ENCODE measurements around the gene ATP11A. TPM values are rescaled to one million over a fixed set of nuclear protein-coding genes. Genes with fewer than 3 reads are reported as not detected.

Gene ATP11A
- total and polyA plus RNA-seq, 10 donors: 2.7 to 91.3 (median 59.1) TPM

DNA sequence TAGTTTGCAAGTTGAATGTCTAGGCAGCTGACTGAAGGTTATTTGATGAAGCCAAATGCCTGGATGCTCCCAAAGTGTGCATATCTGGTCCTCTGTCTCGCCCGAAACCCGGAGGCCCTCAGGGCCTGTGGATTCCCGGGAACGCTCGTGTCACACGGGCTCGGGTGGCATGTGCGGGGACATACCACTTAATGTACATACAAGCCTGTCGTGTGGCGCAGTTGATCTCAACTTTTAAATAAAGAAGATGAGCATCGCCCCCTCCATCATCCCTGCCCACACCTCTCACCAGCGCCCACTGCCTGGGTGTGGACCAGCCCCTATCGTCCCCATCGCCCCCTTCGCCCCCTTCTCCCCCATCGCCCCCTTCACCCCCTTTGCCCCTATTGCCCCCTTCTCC lies 33.9 kb downstream of the ATP11A start:
- Histone ChIP-seq H3K27ac (no peak overlapping the region), H3K27me3 (replicated peaks in 1 of 7) (no peaks in the 10 kb centered on the region), H3K4me1 (peaks cover 3 to 48% (median 21%) of the 10 kb centered on the region in 6 donors), H3K4me3 (no peak overlapping the region), H3K36me3 (peaks cover 0 to 18% (median 0%) of the 10 kb centered on the region in 6 donors), H3K9me3 (no peaks in the 10 kb centered on the region)
- intact Hi-C loops (cut with DNase I; ENCODE audit: low total_unique reads): no loop called here
- TF ChIP-seq POLR2A (IDR thresholded peaks at IDR 0.05) (no peak), CTCF (IDR thresholded peaks at IDR 0.05 in 8 of 11, conservative IDR thresholded peaks at IDR 0.05 in 3 of 11) (no peak), POLR2AphosphoS5 (IDR thresholded peaks at IDR 0.05) (no peak)
- peak; percentile 28 for DNase-seq
- 95 to 100% (median 98%) methylated on average over 17 of the region's 17 CpGs for WGBS, 5 donors

DNA sequence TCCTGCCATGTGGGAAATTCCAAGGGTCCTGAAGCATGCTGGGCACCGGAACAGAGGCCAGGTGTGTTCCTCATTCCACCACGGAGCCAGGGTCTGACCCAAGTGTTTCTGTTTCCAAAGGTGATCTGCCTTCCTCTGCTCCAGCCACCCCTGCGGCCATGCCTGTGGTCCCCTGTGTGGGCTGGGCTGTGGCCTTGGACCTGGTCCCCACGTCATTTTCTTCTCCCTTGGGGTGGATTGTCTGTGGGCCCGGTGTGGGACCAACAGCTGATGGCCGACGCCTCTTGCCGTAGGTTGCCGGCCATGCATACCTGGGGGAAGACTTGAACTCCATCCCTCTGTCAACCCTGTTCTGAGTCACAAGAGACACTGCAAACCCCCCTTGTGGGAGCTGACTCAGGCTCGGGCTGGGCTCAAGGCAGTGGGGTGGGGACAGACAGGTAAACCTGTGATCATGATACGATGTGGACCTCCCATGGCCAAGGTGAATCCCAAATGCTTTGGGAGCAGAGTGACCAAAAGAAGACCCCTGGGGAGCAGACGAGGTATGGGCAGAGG lies 35.0 kb downstream of the ATP11A start:
- intact Hi-C loops (cut with DNase I; ENCODE audit: low total_unique reads): no loop called here
- TF ChIP-seq CTCF (IDR thresholded peaks at IDR 0.05 in 8 of 11, conservative IDR thresholded peaks at IDR 0.05 in 3 of 11) (no peak), POLR2AphosphoS5 (IDR thresholded peaks at IDR 0.05) (no peak), POLR2A (IDR thresholded peaks at IDR 0.05) (no peak)
- Histone ChIP-seq H3K9me3 (no peaks in the 10 kb centered on the region), H3K27ac (no peak overlapping the region), H3K4me3 (no peak overlapping the region), H3K4me1 (peaks cover 3 to 48% (median 23%) of the 10 kb centered on the region in 6 donors), H3K27me3 (replicated peaks in 1 of 7) (no peaks in the 10 kb centered on the region), H3K36me3 (peaks cover 0 to 22% (median 0%) of the 10 kb centered on the region in 6 donors)
- peak; percentile 43 for DNase-seq
- 88 to 93% (median 91%) methylated on average over 11 to 12 of the region's 12 CpGs for WGBS, 5 donors

DNA sequence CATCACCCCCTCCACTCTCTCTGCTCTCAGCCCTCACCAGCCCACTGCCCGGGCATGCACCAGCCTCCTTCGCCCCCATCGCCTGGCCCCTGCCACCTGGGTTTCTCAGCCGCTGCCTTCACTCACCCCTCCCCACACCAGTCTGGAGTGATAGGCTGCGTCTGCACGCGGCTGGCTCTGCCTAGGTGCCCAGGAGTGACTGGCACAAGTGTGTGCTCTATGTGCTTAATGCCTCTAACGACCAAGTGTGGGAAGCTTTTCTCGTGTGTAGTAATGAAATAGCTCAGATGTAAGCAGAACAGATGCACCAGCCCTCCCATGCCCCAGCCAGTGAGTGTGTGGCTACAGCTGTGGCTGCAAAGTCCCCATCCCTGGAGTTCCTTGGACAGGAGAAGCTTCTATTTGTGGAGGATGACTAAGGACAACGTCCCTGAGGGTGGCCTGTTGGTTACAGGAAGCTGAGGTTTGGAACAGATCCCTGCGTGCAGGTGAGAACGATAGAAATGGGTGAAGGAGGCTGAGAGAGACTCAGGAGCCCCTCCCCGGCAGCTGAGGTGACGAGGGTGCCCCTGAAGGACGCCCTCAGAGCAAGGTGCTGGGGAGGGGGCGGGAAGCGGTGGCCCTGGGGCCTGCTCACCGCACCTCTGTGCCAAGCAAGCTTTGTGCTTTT lies 35.6 kb downstream of the ATP11A start:
- Histone ChIP-seq H3K27ac (no peak overlapping the region), H3K4me1 (peaks cover 3 to 48% (median 24%) of the 10 kb centered on the region in 6 donors), H3K9me3 (no peaks in the 10 kb centered on the region), H3K4me3 (no peak overlapping the region), H3K27me3 (replicated peaks in 1 of 7) (no peaks in the 10 kb centered on the region), H3K36me3 (peaks cover 0 to 28% (median 0%) of the 10 kb centered on the region in 6 donors)
- intact Hi-C loops (cut with DNase I; ENCODE audit: low total_unique reads): no loop called here
- TF ChIP-seq CTCF (IDR thresholded peaks at IDR 0.05 in 8 of 11, conservative IDR thresholded peaks at IDR 0.05 in 3 of 11): no peak
- no peak for TF ChIP-seq POLR2A (IDR thresholded peaks at IDR 0.05)
- no peak for TF ChIP-seq POLR2AphosphoS5 (IDR thresholded peaks at IDR 0.05)
- WGBS, 5 donors: 22 to 50% (median 44%) methylated on average over 13 to 18 of the region's 18 CpGs
- peak; percentile 56 for DNase-seq

GRCh38 chr13:112726016-112726767 lies 36.4 kb downstream of the ATP11A start:
- H3K27me3 ChIP-seq (replicated peaks in 1 of 7): no peaks in the 10 kb centered on the region
- peak; percentile 64 for DNase-seq
- H3K4me1 ChIP-seq: peaks cover 3 to 43% (median 21%) of the 10 kb centered on the region in 6 donors
- H3K9me3 ChIP-seq: no peaks in the 10 kb centered on the region
- TF ChIP-seq POLR2A (IDR thresholded peaks at IDR 0.05): no peak
- no peak for TF ChIP-seq CTCF (IDR thresholded peaks at IDR 0.05 in 8 of 11, conservative IDR thresholded peaks at IDR 0.05 in 3 of 11)
- TF ChIP-seq POLR2AphosphoS5 (IDR thresholded peaks at IDR 0.05): no peak
- H3K27ac ChIP-seq: no peak overlapping the region
- intact Hi-C loops (cut with DNase I; ENCODE audit: low total_unique reads): no loop called here
- WGBS, 5 donors: 51 to 65% (median 57%) methylated on average over 16 to 17 of the region's 17 CpGs
- H3K4me3 ChIP-seq: no peak overlapping the region
- peaks cover 0 to 29% (median 0%) of the 10 kb centered on the region in 6 donors for H3K36me3 ChIP-seq
